Measurements from ENCODE around the gene RANBP2.

Gene RANBP2

GRCh38 chr2:108778857-108779256 is 59.6 kb downstream of the RANBP2 start:
- Histone ChIP-seq H3K9me3 (ENCODE audit: control insufficient read depth, insufficient read depth, low read depth, low read length) (no peaks in the 10 kb centered on the region), H3K36me3 (ENCODE audit: control insufficient read depth, insufficient read depth, low read length) (peaks cover 84% of the 10 kb centered on the region), H3K4me3 (ENCODE audit: low read depth, low read length) (no peak overlapping the region), H3K9ac (ENCODE audit: low read length) (no peak overlapping the region), H3K27me3 (ENCODE audit: control insufficient read depth, insufficient read depth, low read length) (no peaks in the 10 kb centered on the region), H3K27ac (ENCODE audit: low read depth, low read length) (no peak overlapping the region), H3K4me1 (ENCODE audit: control insufficient read depth, insufficient read depth, low read length) (no peaks in the 10 kb centered on the region)

GRCh38 chr2:108786008-108786353 is 66.7 kb downstream of the RANBP2 start:
- Histone ChIP-seq H3K36me3 (ENCODE audit: control insufficient read depth, insufficient read depth, low read length) (peaks cover 55% of the 10 kb centered on the region), H3K27ac (ENCODE audit: low read depth, low read length) (peak overlapping the region; percentile 43; the same call in 1 of the 2 replicates), H3K4me1 (ENCODE audit: control insufficient read depth, insufficient read depth, low read length) (no peaks in the 10 kb centered on the region; the same call in 1 of the 2 replicates), H3K4me3 (ENCODE audit: low read depth, low read length) (peak overlapping the region; percentile 79), H3K9me3 (ENCODE audit: control insufficient read depth, insufficient read depth, low read depth, low read length) (no peaks in the 10 kb centered on the region), H3K9ac (ENCODE audit: low read length) (peak overlapping the region; percentile 92), H3K27me3 (ENCODE audit: control insufficient read depth, insufficient read depth, low read length) (no peaks in the 10 kb centered on the region)

- Histone ChIP-seq H3K27ac (ENCODE audit: low read depth, low read length) (peak within 1 kb of the TSS; percentile 88), H3K36me3 (ENCODE audit: control insufficient read depth, insufficient read depth, low read length) (peaks cover 54% of the 10 kb centered on the region), H3K27me3 (ENCODE audit: control insufficient read depth, insufficient read depth, low read length) (no peaks in the 10 kb centered on the region)
These were observed 67.3 kb downstream of the RANBP2 start, which contains the start of gene CCDC138 for GRCh38 chr2:108786354-108787215. CCDC138 (plus strand) TSS chr2:108786771; CDS start chr2:108786823, 52 bp downstream.

GRCh38 chr2:108787216-108787541 is 67.9 kb downstream of the RANBP2 start:
- Histone ChIP-seq H3K27ac (ENCODE audit: low read depth, low read length) (peak overlapping the region; percentile 88; the same call in 1 of the 2 replicates), H3K9me3 (ENCODE audit: control insufficient read depth, insufficient read depth, low read depth, low read length) (no peaks in the 10 kb centered on the region), H3K4me1 (ENCODE audit: control insufficient read depth, insufficient read depth, low read length) (no peaks in the 10 kb centered on the region; the same call in 1 of the 2 replicates), H3K27me3 (ENCODE audit: control insufficient read depth, insufficient read depth, low read length) (no peaks in the 10 kb centered on the region), H3K36me3 (ENCODE audit: control insufficient read depth, insufficient read depth, low read length) (peaks cover 54% of the 10 kb centered on the region), H3K4me3 (ENCODE audit: low read depth, low read length) (peak overlapping the region; percentile 79), H3K9ac (ENCODE audit: low read length) (peak overlapping the region; percentile 92)

More at GRCh38 chr2:108786354-108787215, 67.3 kb downstream of the RANBP2 start, which contains the start of gene CCDC138:
- H3K9me3 ChIP-seq (ENCODE audit: control insufficient read depth, insufficient read depth, low read depth, low read length): no peaks in the 10 kb centered on the region
- no peaks in the 10 kb centered on the region; the same call in 1 of the 2 replicates for H3K4me1 ChIP-seq (ENCODE audit: control insufficient read depth, insufficient read depth, low read length)
- H3K4me3 ChIP-seq (ENCODE audit: low read depth, low read length): peak within 1 kb of the TSS; percentile 79
- H3K9ac ChIP-seq (ENCODE audit: low read length): peak within 1 kb of the TSS; percentile 92

- H3K4me3 ChIP-seq (ENCODE audit: low read depth, low read length): no peak overlapping the region
- H3K36me3 ChIP-seq (ENCODE audit: control insufficient read depth, insufficient read depth, low read length): peaks cover 69% of the 10 kb centered on the region
- no peaks in the 10 kb centered on the region for H3K27me3 ChIP-seq (ENCODE audit: control insufficient read depth, insufficient read depth, low read length)
- H3K9me3 ChIP-seq (ENCODE audit: control insufficient read depth, insufficient read depth, low read depth, low read length): peaks cover 5% of the 10 kb centered on the region; the same call in 1 of the 2 replicates
- no peaks in the 10 kb centered on the region for H3K4me1 ChIP-seq (ENCODE audit: control insufficient read depth, insufficient read depth, low read length)
- no peak overlapping the region for H3K27ac ChIP-seq (ENCODE audit: low read depth, low read length)
- H3K9ac ChIP-seq (ENCODE audit: low read length): no peak overlapping the region
These were observed 83.9 kb downstream of the RANBP2 start for GRCh38 chr2:108803045-108803736.

GRCh38 chr2:108805032-108805431 is 85.8 kb downstream of the RANBP2 start:
- peaks cover 23% of the 10 kb centered on the region for H3K9me3 ChIP-seq (ENCODE audit: control insufficient read depth, insufficient read depth, low read depth, low read length)
- no peak overlapping the region for H3K27ac ChIP-seq (ENCODE audit: low read depth, low read length)
- H3K36me3 ChIP-seq (ENCODE audit: control insufficient read depth, insufficient read depth, low read length): peaks cover 69% of the 10 kb centered on the region
- H3K27me3 ChIP-seq (ENCODE audit: control insufficient read depth, insufficient read depth, low read length): no peaks in the 10 kb centered on the region
- no peak overlapping the region for H3K9ac ChIP-seq (ENCODE audit: low read length)
- H3K4me3 ChIP-seq (ENCODE audit: low read depth, low read length): no peak overlapping the region
- no peaks in the 10 kb centered on the region for H3K4me1 ChIP-seq (ENCODE audit: control insufficient read depth, insufficient read depth, low read length)

GRCh38 chr2:108805782-108806181 is 86.5 kb downstream of the RANBP2 start:
- no peaks in the 10 kb centered on the region for H3K27me3 ChIP-seq (ENCODE audit: control insufficient read depth, insufficient read depth, low read length)
- H3K4me1 ChIP-seq (ENCODE audit: control insufficient read depth, insufficient read depth, low read length): no peaks in the 10 kb centered on the region
- no peak overlapping the region for H3K4me3 ChIP-seq (ENCODE audit: low read depth, low read length)
- H3K9me3 ChIP-seq (ENCODE audit: control insufficient read depth, insufficient read depth, low read depth, low read length): peaks cover 24% of the 10 kb centered on the region
- H3K9ac ChIP-seq (ENCODE audit: low read length): no peak overlapping the region
- no peak overlapping the region for H3K27ac ChIP-seq (ENCODE audit: low read depth, low read length)
- peaks cover 73% of the 10 kb centered on the region for H3K36me3 ChIP-seq (ENCODE audit: control insufficient read depth, insufficient read depth, low read length)

- H3K27ac ChIP-seq (ENCODE audit: low read depth, low read length): no peak overlapping the region
These were observed 87.3 kb downstream of the RANBP2 start for GRCh38 chr2:108806371-108807113.

GRCh38 chr2:108809936-108810335 is 90.7 kb downstream of the RANBP2 start:
- Histone ChIP-seq H3K9ac (ENCODE audit: low read length) (no peak overlapping the region), H3K9me3 (ENCODE audit: control insufficient read depth, insufficient read depth, low read depth, low read length) (peaks cover 24% of the 10 kb centered on the region), H3K36me3 (ENCODE audit: control insufficient read depth, insufficient read depth, low read length) (peaks cover 79% of the 10 kb centered on the region), H3K27me3 (ENCODE audit: control insufficient read depth, insufficient read depth, low read length) (no peaks in the 10 kb centered on the region), H3K27ac (ENCODE audit: low read depth, low read length) (no peak overlapping the region), H3K4me3 (ENCODE audit: low read depth, low read length) (no peak overlapping the region), H3K4me1 (ENCODE audit: control insufficient read depth, insufficient read depth, low read length) (no peaks in the 10 kb centered on the region)

More at GRCh38 chr2:108806371-108807113, 87.3 kb downstream of the RANBP2 start:
- H3K36me3 ChIP-seq (ENCODE audit: control insufficient read depth, insufficient read depth, low read length): peaks cover 77% of the 10 kb centered on the region
- no peaks in the 10 kb centered on the region for H3K27me3 ChIP-seq (ENCODE audit: control insufficient read depth, insufficient read depth, low read length)
- no peaks in the 10 kb centered on the region for H3K4me1 ChIP-seq (ENCODE audit: control insufficient read depth, insufficient read depth, low read length)
- no peak overlapping the region for H3K9ac ChIP-seq (ENCODE audit: low read length)
- peaks cover 24% of the 10 kb centered on the region for H3K9me3 ChIP-seq (ENCODE audit: control insufficient read depth, insufficient read depth, low read depth, low read length)
- H3K4me3 ChIP-seq (ENCODE audit: low read depth, low read length): no peak overlapping the region

- Histone ChIP-seq H3K27ac (ENCODE audit: low read depth, low read length) (no peak overlapping the region), H3K27me3 (ENCODE audit: control insufficient read depth, insufficient read depth, low read length) (no peaks in the 10 kb centered on the region), H3K9me3 (ENCODE audit: control insufficient read depth, insufficient read depth, low read depth, low read length) (peaks cover 24% of the 10 kb centered on the region), H3K9ac (ENCODE audit: low read length) (no peak overlapping the region), H3K4me3 (ENCODE audit: low read depth, low read length) (no peak overlapping the region), H3K36me3 (ENCODE audit: control insufficient read depth, insufficient read depth, low read length) (peaks cover 77% of the 10 kb centered on the region), H3K4me1 (ENCODE audit: control insufficient read depth, insufficient read depth, low read length) (no peaks in the 10 kb centered on the region)
These were observed 92.0 kb downstream of the RANBP2 start for GRCh38 chr2:108810993-108811957.

All from HUES6 (cell line).